Motor neuron (in vitro differentiated cells): ENCODE results near the gene FAM117A. TPM values are rescaled to one million over a fixed set of nuclear protein-coding genes. Genes with fewer than 3 reads are reported as not detected.

Experiments
- ATAC-seq, 8 experiments: fragments of 200-7000 bp; cut with Tn5 transposase; replicated peaks in 6 of 8; 2 replicates each; pipeline ENCODE4 v1.8.0; 2021; ENCODE audit warnings: mild to moderate bottlenecking in 8 of 8, moderate library complexity in 8 of 8
- H3K27ac ChIP-seq, 2 donors: fragments of 250-450 bp; sonication (Bioruptor Pico); 2 replicates each; pipeline ENCODE4 v1.9.0; 2021; ENCODE audit warnings: antibody characterized with exemption in 2 of 2, mild to moderate bottlenecking in 2 of 2, moderate library complexity in 1 of 2
- H3K4me1 ChIP-seq, 2 donors: fragments of 250-450 bp; sonication (Bioruptor Pico); replicated peaks in 1 of 2; 2 replicates each; pipeline ENCODE4 v1.6.1; 2021; ENCODE audit warnings: antibody characterized with exemption in 2 of 2, mild to moderate bottlenecking in 2 of 2, moderate library complexity in 1 of 2
- H3K4me3 ChIP-seq, 5 donors: fragments of 250-450 bp; sonication (Bioruptor Pico); 2 replicates each; pipeline ENCODE4 v1.9.0; 2021; ENCODE audit warnings: antibody characterized with exemption in 5 of 5, mild to moderate bottlenecking in 5 of 5, moderate library complexity in 4 of 5
- WGBS, 10 experiments: fragments of 450-650 bp; shearing (Covaris generic); methylation state at CpG; one replicate each; pipeline ENCODE4 v1.0.0; 2022; 5-methylcytosine and 5-hydroxymethylcytosine counted together
- in situ Hi-C, 9 experiments: fragments of 400-800 bp; cut with MboI; loops; one replicate each; pipeline ENCODE4 v1.15.0; 2021; ENCODE audit warnings: low sequenced_read_pairs in 9 of 9, low pct_unique_long_range_greater_than_20kb in 2 of 9; ENCODE audit not compliant: unreplicated experiment in 9 of 9
- total RNA-seq, 8 experiments: library from RNA; unstranded; fragments of 300-600 nt; gene quantifications; 2 replicates each; pipeline versions ENCODE4 v1.2.3 to v1.2.4, GENCODE V29; 2022

Gene FAM117A
- total RNA-seq, 8 experiments from 2014 or later = 2.2 to 17.2 (median 9.9) TPM

DNA sequence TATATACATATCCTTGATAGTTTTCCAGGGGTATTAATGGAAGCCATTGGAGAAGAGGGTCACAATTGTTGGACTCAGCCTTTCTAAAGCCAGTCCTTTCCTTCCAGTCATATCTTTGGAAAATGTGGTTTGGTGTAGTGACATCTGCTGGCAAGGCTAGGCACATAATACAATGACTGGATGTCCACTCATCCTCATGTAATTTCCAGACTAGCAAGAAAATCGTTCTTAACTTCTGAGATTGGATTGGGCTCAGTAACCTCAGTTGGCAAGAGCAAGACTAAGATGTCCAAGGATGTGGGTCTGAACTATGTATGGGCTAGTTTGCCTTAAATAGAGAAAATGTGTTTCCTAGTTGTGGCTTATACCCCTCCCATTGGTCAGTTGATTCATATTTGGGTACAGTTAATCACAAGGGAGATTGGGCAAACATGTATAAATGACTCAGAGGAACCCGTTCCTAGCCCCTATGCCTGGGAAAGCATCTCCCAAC lies 15.9 kb upstream of the FAM117A start:
- Histone ChIP-seq H3K4me1 (peaks cover 21 to 24% of the 10 kb centered on the region in 2 donors), H3K4me3 (no peak overlapping the region), H3K27ac (no peak overlapping the region)
- in situ Hi-C loops = no loop called here
- 0 to 100% (median 45%) methylated on average over 1 to 2 of the region's 2 CpGs; no CpG with 5 or more reads in 4 of the 10 experiments for whole genome bisulfite sequencing, 10 experiments
- peak in 4 of 8 experiments; percentile 30 to 67 (median 46) for ATAC-seq

DNA sequence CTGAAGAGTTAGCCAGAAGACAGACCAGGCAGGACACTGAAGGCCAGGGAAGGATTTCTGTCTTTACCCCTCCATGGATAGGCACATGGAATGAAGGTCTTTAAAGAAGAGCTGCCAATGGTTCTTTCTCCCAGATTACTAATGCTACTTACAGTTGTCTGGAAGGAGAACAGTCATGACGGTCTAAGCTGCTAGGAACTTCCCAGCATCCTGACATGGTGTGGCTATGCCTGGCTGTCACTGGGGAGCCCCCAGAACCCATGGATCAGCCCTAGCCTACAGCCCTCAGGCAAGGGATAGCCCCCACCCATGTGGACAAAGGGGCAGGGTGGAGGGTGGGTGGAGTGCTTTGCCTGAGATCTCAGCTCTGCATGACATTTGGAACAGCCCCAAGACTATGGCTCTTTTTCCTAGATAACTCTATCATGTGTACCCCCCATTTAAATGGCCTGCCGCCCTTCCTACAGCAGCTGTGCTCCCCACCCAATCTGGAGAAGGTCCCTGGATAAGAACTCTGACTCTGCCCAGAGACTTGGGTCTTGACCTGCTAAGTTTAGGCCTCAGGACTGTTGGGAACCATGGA lies 15.3 kb upstream of the FAM117A start:
- Histone ChIP-seq H3K4me1 (peaks cover 21 to 24% of the 10 kb centered on the region in 2 donors), H3K27ac (no peak overlapping the region), H3K4me3 (no peak overlapping the region)
- peak in 3 of 8 experiments; percentile 3 to 40 (median 21) for ATAC-seq
- WGBS, 10 experiments = 20 to 100% (median 67%) methylated on average over 1 to 2 of the region's 2 CpGs; no CpG with 5 or more reads in 5 of the 10 experiments
- in situ Hi-C loops = no loop called here

GRCh38 chr17:49777563-49777962 lies 13.6 kb upstream of the FAM117A start:
- in situ Hi-C loops = no loop called here
- WGBS, 10 experiments = 0 to 100% (median 5%) methylated on average over 1 to 2 of the region's 2 CpGs; no CpG with 5 or more reads in 4 of the 10 experiments
- no peak overlapping the region for H3K4me3 ChIP-seq
- ATAC-seq = peak in 4 of 8 experiments; percentile 14 to 73 (median 52)
- peaks cover 13 to 17% of the 10 kb centered on the region in 2 donors for H3K4me1 ChIP-seq
- no peak overlapping the region for H3K27ac ChIP-seq

- in situ Hi-C loops = no loop called here
- peak in 7 of 8 experiments; percentile 4 to 72 (median 46) for ATAC-seq
- WGBS, 10 experiments = 35 to 86% (median 55%) methylated on average over 1 to 5 of the region's 8 CpGs; no CpG with 5 or more reads in 2 of the 10 experiments
- Histone ChIP-seq H3K27ac (no peak overlapping the region), H3K4me1 (peaks cover 12 to 17% of the 10 kb centered on the region in 2 donors), H3K4me3 (no peak overlapping the region)
These were observed 12.8 kb upstream of the FAM117A start for GRCh38 chr17:49776551-49777300.

DNA sequence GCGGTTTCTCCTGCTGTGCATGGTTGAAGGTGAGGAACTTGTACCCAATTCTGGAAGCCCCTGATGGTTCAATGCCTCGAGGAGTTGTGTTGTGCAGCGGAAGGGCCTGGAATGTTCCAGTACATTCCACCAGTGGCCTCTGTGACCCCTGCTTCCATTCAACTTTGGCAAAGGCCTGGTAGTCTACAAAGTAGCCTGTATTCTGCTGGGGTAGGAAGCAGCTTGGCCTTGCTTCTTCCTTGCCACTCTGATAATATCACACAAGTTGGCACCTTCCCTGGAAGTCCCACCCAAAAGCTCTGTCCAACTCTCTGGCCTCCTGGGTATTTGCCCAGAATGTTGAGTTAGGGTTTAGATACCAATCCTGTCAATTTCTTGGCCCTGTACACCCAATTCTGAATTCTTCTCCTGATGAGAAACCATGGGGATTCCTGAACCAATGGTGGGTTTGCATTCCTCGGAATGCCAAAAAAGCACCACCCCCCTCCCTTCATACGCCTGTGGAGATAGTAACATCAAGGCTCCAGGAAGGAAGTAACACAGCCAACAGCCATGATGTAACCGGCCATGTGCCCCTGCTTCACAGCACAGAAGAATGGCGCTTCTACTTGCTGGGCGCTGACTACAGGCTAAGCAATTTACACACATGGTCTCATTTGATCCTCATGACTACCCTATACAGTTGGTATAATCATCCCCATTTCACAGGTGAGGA lies 11.8 kb upstream of the FAM117A start:
- in situ Hi-C loops = no loop called here
- Histone ChIP-seq H3K4me1 (peaks cover 12 to 17% of the 10 kb centered on the region in 2 donors), H3K4me3 (no peak overlapping the region), H3K27ac (no peak overlapping the region)
- 67 to 100% (median 86%) methylated on average over 1 to 5 of the region's 8 CpGs; no CpG with 5 or more reads in 1 of the 10 experiments for WGBS, 10 experiments
- ATAC-seq = no peak

DNA sequence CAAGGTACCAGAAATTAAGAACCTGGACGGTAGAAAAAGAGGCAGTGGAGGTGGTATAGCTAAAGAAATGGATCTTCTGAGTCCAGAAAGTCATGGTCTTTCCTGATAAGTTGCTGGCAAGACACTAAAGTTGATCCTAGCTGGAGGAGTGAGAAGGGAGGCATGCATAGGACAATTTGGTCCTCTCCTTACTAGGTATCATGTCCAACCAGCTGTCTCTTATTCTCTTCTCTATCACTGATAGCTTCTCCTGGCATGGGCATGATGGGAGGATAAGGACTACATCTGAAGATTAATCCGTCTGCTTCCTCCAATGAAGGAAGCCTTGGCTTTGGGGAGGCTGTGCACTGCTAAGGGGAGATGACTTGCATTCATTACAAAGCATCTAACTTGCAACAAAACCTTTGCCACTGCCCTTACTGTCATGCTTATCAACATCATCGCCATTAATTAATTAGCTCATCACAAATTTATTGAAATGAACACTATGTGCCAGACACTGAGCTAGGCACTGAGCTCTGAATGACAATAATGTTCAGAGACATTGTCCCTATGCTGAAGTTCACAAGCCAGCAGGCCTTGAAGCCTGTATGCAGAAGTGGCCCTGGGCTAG lies 3.1 kb upstream of the FAM117A start:
- WGBS, 10 experiments = 38 to 100% (median 74%) methylated on average over 1 to 3 of the region's 3 CpGs; no CpG with 5 or more reads in 1 of the 10 experiments
- Histone ChIP-seq H3K27ac (no peak overlapping the region), H3K4me3 (no peak overlapping the region), H3K4me1 (peaks cover 0 to 10% of the 10 kb centered on the region in 2 donors)
- in situ Hi-C loops = no loop called here
- no peak for ATAC-seq

- no peak for ATAC-seq
- in situ Hi-C loops = no loop called here
- 7 to 48% (median 14%) methylated on average over 3 to 8 of the region's 8 CpGs for WGBS, 10 experiments
- H3K27ac ChIP-seq = no peak overlapping the region
- H3K4me3 ChIP-seq = peak overlapping the region; percentile 13 to 64 (median 17)
- peaks cover 2 to 10% of the 10 kb centered on the region in 2 donors for H3K4me1 ChIP-seq
These were observed 739 bp upstream of the FAM117A start for GRCh38 chr17:49764559-49765180.

DNA sequence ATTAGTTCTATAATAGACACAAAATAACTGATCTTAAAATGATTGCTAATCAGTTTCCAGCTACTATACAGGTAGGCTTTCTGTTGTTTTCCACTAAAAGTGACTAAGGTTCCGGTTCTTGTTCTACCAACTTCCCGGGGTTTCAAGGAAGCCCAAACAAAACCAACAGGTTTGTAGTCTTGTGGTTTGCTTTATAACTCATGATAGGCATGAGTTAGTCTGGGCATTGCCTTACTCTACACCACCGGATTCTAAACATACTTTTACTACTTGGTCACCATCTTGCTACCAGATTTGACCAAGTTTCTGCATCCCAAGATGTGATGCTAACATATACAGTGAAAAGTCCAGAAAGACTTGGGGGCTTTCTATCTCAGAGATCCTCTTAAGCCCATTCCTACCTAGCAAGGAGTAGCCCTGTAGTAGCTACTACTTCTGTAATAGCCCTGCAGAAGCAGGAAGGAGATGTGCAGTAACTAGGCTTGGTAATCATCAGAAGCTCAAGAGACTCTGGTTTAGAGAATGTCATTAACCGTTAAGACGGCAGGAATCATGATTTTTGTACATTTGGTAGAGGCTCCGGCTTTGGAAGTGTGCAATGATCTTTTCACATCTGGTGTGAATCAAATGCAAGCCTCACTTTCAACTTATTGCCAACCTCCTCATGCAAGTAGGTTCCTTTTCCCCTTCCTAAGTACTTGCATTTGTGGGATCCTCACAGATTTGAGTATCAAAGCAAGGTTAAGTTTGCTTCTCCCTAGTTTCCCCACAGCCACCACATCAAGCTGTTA lies 1.6 kb downstream of the FAM117A start:
- in situ Hi-C loops = no loop called here
- 9 to 92% (median 66%) methylated on average over 1 to 6 of the region's 6 CpGs; no CpG with 5 or more reads in 2 of the 10 experiments for WGBS, 10 experiments
- ATAC-seq = no peak
- Histone ChIP-seq H3K4me3 (peak overlapping the region in 3 of 5 donors; percentile 59 to 65 (median 64)), H3K4me1 (peaks cover 2 to 10% of the 10 kb centered on the region in 2 donors), H3K27ac (no peak overlapping the region)

DNA sequence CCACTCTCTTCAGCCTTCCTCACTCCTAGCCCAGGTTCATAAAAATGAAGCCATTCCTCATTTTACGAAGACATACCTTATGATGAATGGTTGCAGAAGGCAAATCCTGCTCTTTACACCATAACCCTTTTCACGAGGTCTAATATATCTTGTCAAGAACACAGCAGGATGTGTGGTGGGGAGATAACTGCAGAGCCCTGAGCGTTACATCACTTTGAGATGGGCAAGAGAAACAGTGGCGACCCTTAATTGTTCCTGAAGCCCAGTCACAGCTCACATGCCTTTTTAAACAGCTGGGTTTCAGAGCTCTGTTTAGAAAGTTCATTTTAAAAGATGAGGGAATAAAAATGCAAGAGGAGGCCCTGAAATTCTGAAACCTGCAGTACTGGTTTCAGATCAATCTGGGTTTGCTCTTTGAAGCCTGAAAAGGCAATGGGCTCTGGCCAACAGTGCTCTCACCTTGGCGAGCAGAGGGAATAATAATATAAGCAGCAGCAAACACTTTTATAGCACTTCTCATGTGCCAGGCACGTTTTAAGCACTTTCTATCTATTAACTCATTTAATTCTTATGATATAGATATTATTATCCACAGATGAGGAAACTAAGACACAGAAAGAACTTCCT lies 2.9 kb downstream of the FAM117A start:
- no peak overlapping the region for H3K4me3 ChIP-seq
- WGBS, 10 experiments = 44 to 100% (median 50%) methylated on average over 1 to 6 of the region's 6 CpGs; no CpG with 5 or more reads in 1 of the 10 experiments
- no peak for ATAC-seq

GRCh38 chr17:49760296-49760695 lies 3.6 kb downstream of the FAM117A start:
- in situ Hi-C loops = no loop called here
- WGBS, 10 experiments = 40 to 100% (median 83%) methylated on average over 1 of the region's 1 CpG; no CpG with 5 or more reads in 1 of the 10 experiments
- no peak for ATAC-seq

More for the DNA sequence above, 2.9 kb downstream of the FAM117A start:
- Histone ChIP-seq H3K4me1 (peaks cover 2 to 10% of the 10 kb centered on the region in 2 donors), H3K27ac (no peak overlapping the region)
- in situ Hi-C loops = no loop called here

DNA sequence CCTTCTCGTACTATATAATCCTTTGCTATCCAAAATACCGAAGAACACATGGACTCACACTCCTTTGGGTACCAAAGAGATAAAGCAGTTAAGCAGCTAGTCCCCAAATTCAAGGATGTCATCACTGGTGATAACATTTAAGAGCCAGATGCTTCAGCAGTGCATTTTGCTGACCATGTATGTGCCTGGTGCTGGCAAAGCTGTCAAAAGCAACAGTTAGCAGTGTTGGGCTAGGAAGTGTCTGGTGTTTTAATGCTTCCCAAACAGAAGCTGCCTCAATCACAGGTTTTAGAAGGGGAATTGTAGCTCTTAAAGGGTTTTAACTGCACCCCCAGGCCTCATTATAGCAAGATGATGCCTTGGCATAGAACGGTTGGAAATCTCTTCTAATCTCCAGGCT lies 4.7 kb downstream of the FAM117A start:
- in situ Hi-C loops = no loop called here
- 33 to 100% (median 89%) methylated on average over 1 to 2 of the region's 3 CpGs; no CpG with 5 or more reads in 5 of the 10 experiments for WGBS, 10 experiments

More at GRCh38 chr17:49760296-49760695, 3.6 kb downstream of the FAM117A start:
- H3K4me1 ChIP-seq = peaks cover 2 to 10% of the 10 kb centered on the region in 2 donors
- no peak overlapping the region for H3K27ac ChIP-seq
- no peak overlapping the region for H3K4me3 ChIP-seq

More for the DNA sequence above, 4.7 kb downstream of the FAM117A start:
- Histone ChIP-seq H3K27ac (no peak overlapping the region), H3K4me3 (no peak overlapping the region), H3K4me1 (peaks cover 2 to 7% of the 10 kb centered on the region in 2 donors)
- no peak for ATAC-seq
